Activated CD4-positive, alpha-beta memory T cell treated with anti-CD3 and anti-CD28 coated beads, Interleukin-2, amount 10 ng/mL, durations not matched to agents 7 days and 5 days (primary cell): ENCODE results near the gene DENND11. TPM values are rescaled to one million over a fixed set of nuclear protein-coding genes. Genes with fewer than 3 reads are reported as not detected.

ENCODE experiments used
- CTCF ChIA-PET: fragments of 350-600 bp; sonication (Branson Sonifier 250); formaldehyde crosslinking; loops from one replicate; lab custom pipeline; 2021; ENCODE audit warnings: antibody characterized with exemption, inconsistent platforms; lab: Charles Lee
- POLR2A ChIA-PET: fragments of 350-600 bp; sonication (Branson Sonifier 250); formaldehyde crosslinking; loops from one replicate; lab custom pipeline; 2021; ENCODE audit warnings: antibody characterized with exemption; lab: Charles Lee
- DNase-seq: peaks from one replicate; pipeline ENCODE4 v3.0.0-alpha.2; 2020
- H3K27ac Mint-ChIP-seq: one replicate; pipeline ENCODE4 v1.8.0; 2021; ENCODE audit warnings: mild to moderate bottlenecking, mixed read lengths
- H3K27me3 Mint-ChIP-seq: one replicate; pipeline ENCODE4 v1.8.0; 2021; ENCODE audit warnings: mixed read lengths
- H3K36me3 Mint-ChIP-seq: one replicate; pipeline ENCODE4 v1.8.0; 2021; ENCODE audit warnings: low read depth, mixed read lengths
- H3K4me1 Mint-ChIP-seq: one replicate; pipeline ENCODE4 v1.8.0; 2021; ENCODE audit warnings: mixed read lengths
- H3K4me3 Mint-ChIP-seq: one replicate; pipeline ENCODE4 v1.8.0; 2021; ENCODE audit warnings: mild to moderate bottlenecking, mixed read lengths
- H3K9me3 Mint-ChIP-seq: one replicate; pipeline ENCODE4 v1.8.0; 2021; ENCODE audit warnings: mixed read lengths
- total RNA-seq, 2 experiments: library from RNA; stranded (reverse); gene quantifications; one replicate each; pipeline ENCODE4 v1.2.3, GENCODE V29; 2021

DENND11 gene
- total RNA-seq, 2 experiments from 2014 or later: 24.5 to 24.9 TPM

GRCh38 chr7:141704741-141705140 is 2.8 kb upstream of the DENND11 start:
- Mint-ChIP-seq H3K9me3 (no peaks in the 10 kb centered on the region), H3K4me1 (peaks cover 18% of the 10 kb centered on the region), H3K27me3 (peaks cover 30% of the 10 kb centered on the region), H3K36me3 (peaks cover 4% of the 10 kb centered on the region), H3K4me3 (no peak overlapping the region), H3K27ac (no peak overlapping the region)
- ChIA-PET CTCF (interaction anchor here (4.2 kb wide), 1 partner anchor 33 kb away, joined by 26 read pairs; the partner anchor contains the start of gene SSBP1), POLR2A (no interaction called here)
- no peak for DNase-seq

- ChIA-PET POLR2A (no interaction called here), CTCF (interaction anchor here (4.2 kb wide), 1 partner anchor 34 kb away, joined by 26 read pairs; the partner anchor contains the start of gene SSBP1)
- H3K4me3 Mint-ChIP-seq: no peak overlapping the region
- peaks cover 30% of the 10 kb centered on the region for H3K27me3 Mint-ChIP-seq
- H3K4me1 Mint-ChIP-seq: peaks cover 19% of the 10 kb centered on the region
- peaks cover 4% of the 10 kb centered on the region for H3K36me3 Mint-ChIP-seq
- no peak for DNase-seq
- no peaks in the 10 kb centered on the region for H3K9me3 Mint-ChIP-seq
- H3K27ac Mint-ChIP-seq: no peak overlapping the region
These were observed 2.1 kb upstream of the DENND11 start for GRCh38 chr7:141704112-141704511.

DNA sequence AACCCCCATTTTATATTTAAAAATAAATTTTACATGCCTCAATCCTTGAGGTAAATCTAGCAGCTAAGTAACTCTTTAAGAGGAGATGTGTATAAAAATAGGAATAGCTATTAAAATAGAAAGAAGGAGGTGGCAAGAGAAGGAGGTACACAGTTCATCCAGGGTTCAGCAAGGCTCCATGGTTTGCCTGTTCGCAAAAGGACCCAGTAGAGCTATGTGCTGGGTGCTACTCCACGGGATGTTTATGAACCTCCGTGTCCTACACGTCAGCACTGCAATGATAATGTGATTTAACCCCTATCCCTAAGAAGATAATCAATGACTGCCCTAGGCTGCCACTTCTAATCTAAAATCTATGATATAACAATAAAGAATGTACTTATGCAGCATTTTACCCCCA is 926 bp upstream of the DENND11 start:
- no peak overlapping the region for H3K27ac Mint-ChIP-seq
- ChIA-PET POLR2A (interaction anchor here (0.6 to 3.6 kb wide), 6 partner anchors 12 to 153 kb away, joined by 3 to 46 read pairs (median 3); partner anchors contain the start of gene SSBP1), CTCF (interaction anchor here (0.9 to 4.2 kb wide), 3 partner anchors 10 to 48 kb away, joined by 3 to 26 read pairs (median 6); partner anchors contain the start of gene SSBP1)
- peaks cover 4% of the 10 kb centered on the region for H3K36me3 Mint-ChIP-seq
- DNase-seq: no peak
- H3K27me3 Mint-ChIP-seq: peaks cover 30% of the 10 kb centered on the region
- H3K9me3 Mint-ChIP-seq: no peaks in the 10 kb centered on the region
- no peak overlapping the region for H3K4me3 Mint-ChIP-seq
- peaks cover 27% of the 10 kb centered on the region for H3K4me1 Mint-ChIP-seq

DNA sequence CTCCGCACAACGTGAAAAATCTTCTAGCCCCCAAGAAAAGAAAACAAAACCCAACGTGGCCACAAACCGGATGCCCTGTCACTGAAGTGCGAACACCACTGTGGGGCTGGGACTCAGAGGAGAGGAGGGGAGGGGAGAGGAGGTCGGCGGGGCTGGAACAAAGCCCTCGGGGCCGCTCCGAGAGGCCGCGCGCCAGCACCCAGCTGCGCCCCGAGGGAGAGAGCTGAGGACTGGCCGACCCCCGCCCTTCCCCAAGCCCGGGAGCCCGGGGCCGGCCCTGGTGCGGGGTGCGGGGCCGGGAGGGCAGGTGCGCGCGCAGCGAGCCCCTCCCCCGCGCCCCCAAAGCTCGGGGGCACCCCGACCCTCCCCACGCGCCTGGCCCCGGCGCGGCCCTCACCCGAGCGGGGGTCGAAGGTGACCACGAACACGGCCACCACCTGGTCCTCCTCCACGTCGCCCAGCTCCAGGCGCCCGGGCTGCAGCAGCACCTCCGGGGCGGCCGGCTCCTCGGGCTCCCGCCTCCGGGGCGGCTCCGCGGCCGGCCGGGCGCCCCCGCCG is 398 bp downstream of the DENND11 start:
- ChIA-PET POLR2A (interaction anchor here (0.6 to 3.6 kb wide), 17 partner anchors 8 to 152 kb away, joined by 3 to 46 read pairs (median 4); partner anchors contain the start of genes AGK and SSBP1), CTCF (interaction anchor here (1.0 to 4.2 kb wide), 4 partner anchors 13 to 151 kb away, joined by 3 to 26 read pairs (median 8); partner anchors contain the start of genes AGK and SSBP1)
- Mint-ChIP-seq H3K4me1 (peaks cover 30% of the 10 kb centered on the region), H3K36me3 (peaks cover 4% of the 10 kb centered on the region), H3K27me3 (peaks cover 29% of the 10 kb centered on the region), H3K27ac (peak overlapping the region; percentile 54), H3K9me3 (no peaks in the 10 kb centered on the region), H3K4me3 (peak overlapping the region; percentile 79)
- DNase-seq: peak; percentile 78

DNA sequence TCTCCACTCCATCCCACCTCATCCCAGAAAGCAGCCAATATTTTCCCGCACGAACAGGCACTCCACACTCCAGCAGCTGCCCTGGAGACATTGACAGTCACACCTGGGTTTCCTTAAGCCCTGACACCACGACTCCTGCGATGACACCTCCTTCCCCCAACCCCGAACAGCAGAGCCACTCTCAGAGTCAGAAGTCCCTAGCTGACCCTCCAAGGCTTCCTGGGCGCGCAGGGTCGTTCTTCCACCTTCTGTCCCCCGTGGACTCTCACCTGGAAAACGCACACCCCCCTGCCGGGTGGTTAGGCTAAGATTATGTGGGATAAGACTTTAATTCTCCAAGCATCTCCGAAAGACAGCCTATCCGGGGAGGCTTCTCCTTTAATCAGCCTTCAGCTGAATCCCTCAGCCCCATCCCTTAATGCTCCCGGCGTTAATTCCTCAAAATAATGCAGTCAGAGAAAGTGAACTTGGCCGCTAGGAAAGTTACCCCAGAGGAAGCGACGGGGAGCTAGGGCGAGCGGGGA is 1.1 kb downstream of the DENND11 start:
- Mint-ChIP-seq H3K9me3 (no peaks in the 10 kb centered on the region), H3K4me1 (peaks cover 30% of the 10 kb centered on the region), H3K4me3 (peak overlapping the region; percentile 79), H3K27me3 (peaks cover 29% of the 10 kb centered on the region), H3K27ac (peak overlapping the region; percentile 27), H3K36me3 (peaks cover 4% of the 10 kb centered on the region)
- ChIA-PET CTCF (interaction anchor here (1.0 to 4.2 kb wide), 6 partner anchors 10 to 150 kb away, joined by 3 to 26 read pairs (median 8); partner anchors contain the start of genes AGK and SSBP1), POLR2A (interaction anchor here (1.0 to 3.6 kb wide), 16 partner anchors 9 to 151 kb away, joined by 3 to 46 read pairs (median 4); partner anchors contain the start of genes AGK and SSBP1)
- DNase-seq: no peak

DNA sequence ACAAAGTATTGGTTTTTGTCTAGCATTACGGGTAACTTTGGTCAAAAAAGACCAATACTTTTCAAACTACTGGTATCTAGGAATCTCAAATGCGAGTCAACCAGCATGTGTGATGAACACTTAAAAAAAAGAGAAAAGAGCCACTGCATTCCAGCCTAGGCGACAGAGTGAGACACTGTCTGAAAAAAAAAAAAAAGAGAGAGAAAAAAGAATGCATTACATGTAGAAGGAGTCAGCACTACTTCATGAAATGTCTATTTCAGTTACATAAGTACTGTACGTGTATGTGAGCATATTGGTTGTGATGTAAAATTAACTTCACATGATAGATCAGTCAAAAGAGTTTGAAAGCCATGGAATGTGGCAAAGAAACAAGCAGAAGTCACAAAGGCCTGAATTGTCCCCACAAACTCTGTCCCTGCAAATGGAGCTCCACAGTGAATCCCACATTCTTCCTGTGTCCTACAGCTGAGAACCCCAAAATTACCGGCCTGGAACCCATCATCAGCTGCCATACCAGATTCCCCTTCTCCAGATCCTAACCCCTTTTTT is 1.6 kb downstream of the DENND11 start:
- DNase-seq: no peak
- Mint-ChIP-seq H3K9me3 (no peaks in the 10 kb centered on the region), H3K27ac (no peak overlapping the region), H3K36me3 (peaks cover 4% of the 10 kb centered on the region), H3K4me3 (peak overlapping the region; percentile 79), H3K4me1 (peaks cover 30% of the 10 kb centered on the region), H3K27me3 (peaks cover 27% of the 10 kb centered on the region)
- CTCF ChIA-PET: interaction anchor here (1.0 to 3.5 kb wide), 5 partner anchors 10 to 149 kb away, joined by 3 to 16 read pairs (median 4); partner anchors contain the start of genes AGK and SSBP1
- POLR2A ChIA-PET: interaction anchor here (1.0 to 3.6 kb wide), 10 partner anchors 9 to 150 kb away, joined by 3 to 46 read pairs (median 4); partner anchors contain the start of genes AGK and SSBP1

GRCh38 chr7:141699860-141700259 is 2.1 kb downstream of the DENND11 start:
- H3K9me3 Mint-ChIP-seq: no peaks in the 10 kb centered on the region
- POLR2A ChIA-PET: interaction anchor here (1.4 to 3.6 kb wide), 3 partner anchors 19 to 40 kb away, joined by 3 to 46 read pairs (median 4); partner anchors contain the start of gene SSBP1
- no peak for DNase-seq
- CTCF ChIA-PET: interaction anchor here (2.7 to 3.5 kb wide), 2 partner anchors 38 to 45 kb away, joined by 11 to 16 read pairs; partner anchors contain the start of gene SSBP1
- no peak overlapping the region for H3K27ac Mint-ChIP-seq
- H3K4me1 Mint-ChIP-seq: peaks cover 30% of the 10 kb centered on the region
- H3K36me3 Mint-ChIP-seq: peaks cover 4% of the 10 kb centered on the region
- H3K27me3 Mint-ChIP-seq: peaks cover 25% of the 10 kb centered on the region
- peak overlapping the region; percentile 79 for H3K4me3 Mint-ChIP-seq

DNA sequence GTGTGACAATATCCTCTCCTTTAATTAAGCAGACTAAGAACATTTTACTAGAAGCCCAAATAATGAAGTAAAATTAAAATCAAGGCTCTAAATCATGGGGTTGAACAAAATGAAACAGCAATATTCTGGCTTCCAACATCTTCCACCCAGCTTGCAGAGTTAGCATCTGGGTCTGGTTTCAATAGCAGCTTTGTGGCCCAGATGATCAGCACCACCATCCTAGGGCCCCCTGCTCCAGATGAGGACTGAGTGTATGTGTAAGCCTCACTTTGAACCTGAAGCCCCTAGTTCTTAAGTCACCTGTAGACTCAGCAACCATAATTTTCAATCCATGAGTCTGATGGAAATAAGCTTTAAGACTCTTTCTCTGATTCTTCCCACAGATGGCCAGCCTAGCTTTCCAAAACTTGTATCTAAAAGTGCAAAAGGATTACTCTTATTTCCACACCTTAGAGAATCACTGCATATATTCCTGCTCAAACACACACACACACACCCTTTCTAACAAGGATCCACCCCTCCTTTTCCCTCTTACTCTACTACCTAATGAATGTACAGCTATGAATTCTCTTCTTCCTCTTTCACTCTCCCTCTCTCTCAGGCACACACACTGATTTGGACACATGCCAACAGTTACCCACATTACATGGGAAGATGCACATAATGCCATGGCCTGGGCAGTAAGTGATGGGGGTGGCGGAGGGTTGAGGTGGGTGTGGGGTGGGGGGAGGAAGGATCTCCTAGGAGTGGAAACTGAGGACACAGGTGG is 3.5 kb downstream of the DENND11 start:
- no peaks in the 10 kb centered on the region for H3K9me3 Mint-ChIP-seq
- H3K27me3 Mint-ChIP-seq: peaks cover 19% of the 10 kb centered on the region
- CTCF ChIA-PET: interaction anchor here (0.8 to 3.5 kb wide), 4 partner anchors 12 to 44 kb away, joined by 3 to 16 read pairs (median 8); partner anchors contain the start of gene SSBP1
- H3K36me3 Mint-ChIP-seq: peaks cover 4% of the 10 kb centered on the region
- no peak for DNase-seq
- H3K4me1 Mint-ChIP-seq: peaks cover 30% of the 10 kb centered on the region
- no peak overlapping the region for H3K27ac Mint-ChIP-seq
- POLR2A ChIA-PET: interaction anchor here (1.8 kb wide), 1 partner anchor 40 kb away, joined by 5 read pairs; the partner anchor contains the start of gene SSBP1
- no peak overlapping the region for H3K4me3 Mint-ChIP-seq

DNA sequence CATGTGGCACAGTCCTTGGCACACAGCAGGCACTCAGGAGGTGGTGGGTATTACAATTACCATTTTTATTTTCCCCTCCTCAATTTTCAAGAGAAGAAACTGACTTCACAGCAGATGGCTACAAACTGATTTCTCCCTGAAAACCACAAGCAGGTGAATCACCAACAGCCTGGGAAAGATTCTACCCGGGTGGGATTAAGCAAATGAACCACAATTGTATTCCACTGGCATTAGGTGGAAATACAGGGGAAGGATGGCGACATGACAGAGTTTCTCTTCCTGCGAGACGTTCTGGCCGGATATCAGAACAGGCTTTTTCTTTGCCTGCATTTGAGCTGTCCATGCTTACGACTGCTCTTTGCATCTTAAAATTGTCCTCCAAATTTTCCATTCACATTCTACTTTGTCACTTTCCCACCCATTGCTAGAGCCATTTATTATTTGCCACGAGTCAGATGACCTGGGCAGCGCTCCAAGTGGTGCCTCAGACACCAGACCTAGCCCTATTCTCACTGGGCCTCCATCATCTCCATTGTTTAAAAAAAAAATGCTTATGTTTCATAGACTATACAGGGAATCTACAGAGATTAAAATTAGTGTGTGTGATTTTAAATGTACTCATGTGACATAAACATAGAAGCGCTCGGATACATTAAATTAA is 4.6 kb downstream of the DENND11 start:
- no peaks in the 10 kb centered on the region for H3K9me3 Mint-ChIP-seq
- peaks cover 4% of the 10 kb centered on the region for H3K36me3 Mint-ChIP-seq
- H3K27ac Mint-ChIP-seq: no peak overlapping the region
- CTCF ChIA-PET: interaction anchor here (3.5 kb wide), 1 partner anchor 40 kb away, joined by 16 read pairs; the partner anchor contains the start of gene SSBP1
- no peak overlapping the region for H3K4me3 Mint-ChIP-seq
- peaks cover 12% of the 10 kb centered on the region for H3K27me3 Mint-ChIP-seq
- no peak for DNase-seq
- peaks cover 27% of the 10 kb centered on the region for H3K4me1 Mint-ChIP-seq
- POLR2A ChIA-PET: interaction anchor here (1.8 to 2.0 kb wide), 2 partner anchors 41 kb away, joined by 5 to 10 read pairs; partner anchors contain the start of gene SSBP1

GRCh38 chr7:141696348-141696747 is 5.6 kb downstream of the DENND11 start:
- Mint-ChIP-seq H3K9me3 (no peaks in the 10 kb centered on the region), H3K36me3 (peaks cover 4% of the 10 kb centered on the region), H3K4me1 (peaks cover 25% of the 10 kb centered on the region)

GRCh38 chr7:141695803-141696289 is 6.1 kb downstream of the DENND11 start:
- ChIA-PET POLR2A (interaction anchor here (1.0 to 2.0 kb wide), 2 partner anchors 13 to 42 kb away, joined by 4 to 10 read pairs; partner anchors contain the start of gene SSBP1), CTCF (interaction anchor here (1.4 kb wide), 1 partner anchor 42 kb away, joined by 10 read pairs; the partner anchor contains the start of gene SSBP1)
- Mint-ChIP-seq H3K4me3 (no peak overlapping the region), H3K27ac (no peak overlapping the region), H3K36me3 (peaks cover 3% of the 10 kb centered on the region), H3K4me1 (peaks cover 22% of the 10 kb centered on the region), H3K9me3 (no peaks in the 10 kb centered on the region), H3K27me3 (peaks cover 9% of the 10 kb centered on the region)
- no peak for DNase-seq

More at GRCh38 chr7:141696348-141696747, 5.6 kb downstream of the DENND11 start:
- ChIA-PET POLR2A (interaction anchor here (1.0 to 2.0 kb wide), 2 partner anchors 13 to 42 kb away, joined by 4 to 10 read pairs; partner anchors contain the start of gene SSBP1), CTCF (interaction anchor here (1.4 kb wide), 1 partner anchor 42 kb away, joined by 10 read pairs; the partner anchor contains the start of gene SSBP1)
- Mint-ChIP-seq H3K27me3 (peaks cover 12% of the 10 kb centered on the region), H3K4me3 (no peak overlapping the region), H3K27ac (no peak overlapping the region)
- no peak for DNase-seq
